ENCODE measurements around the gene CRTAC1.

DNA sequence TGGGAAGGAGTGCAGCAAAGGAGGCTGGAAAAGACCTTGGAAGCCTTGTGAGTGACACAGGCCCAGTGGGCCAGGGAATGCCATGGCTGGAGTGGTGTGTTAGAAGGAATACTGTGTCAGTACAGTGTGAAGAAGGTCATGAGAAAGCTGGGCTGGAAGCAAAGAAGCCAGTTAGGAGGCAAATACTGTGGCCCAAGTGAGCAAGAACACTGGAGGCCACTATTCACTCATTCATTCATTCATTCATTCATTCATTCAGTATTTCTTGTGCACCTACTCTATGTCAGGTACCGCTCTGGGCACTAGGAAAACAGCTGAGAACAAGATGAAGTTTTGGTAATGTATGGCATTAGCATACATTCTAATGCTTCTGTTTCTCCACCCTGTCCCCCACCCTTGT is 9.6 kb downstream of the CRTAC1 start:
- TF ChIP-seq, protein P1, sequence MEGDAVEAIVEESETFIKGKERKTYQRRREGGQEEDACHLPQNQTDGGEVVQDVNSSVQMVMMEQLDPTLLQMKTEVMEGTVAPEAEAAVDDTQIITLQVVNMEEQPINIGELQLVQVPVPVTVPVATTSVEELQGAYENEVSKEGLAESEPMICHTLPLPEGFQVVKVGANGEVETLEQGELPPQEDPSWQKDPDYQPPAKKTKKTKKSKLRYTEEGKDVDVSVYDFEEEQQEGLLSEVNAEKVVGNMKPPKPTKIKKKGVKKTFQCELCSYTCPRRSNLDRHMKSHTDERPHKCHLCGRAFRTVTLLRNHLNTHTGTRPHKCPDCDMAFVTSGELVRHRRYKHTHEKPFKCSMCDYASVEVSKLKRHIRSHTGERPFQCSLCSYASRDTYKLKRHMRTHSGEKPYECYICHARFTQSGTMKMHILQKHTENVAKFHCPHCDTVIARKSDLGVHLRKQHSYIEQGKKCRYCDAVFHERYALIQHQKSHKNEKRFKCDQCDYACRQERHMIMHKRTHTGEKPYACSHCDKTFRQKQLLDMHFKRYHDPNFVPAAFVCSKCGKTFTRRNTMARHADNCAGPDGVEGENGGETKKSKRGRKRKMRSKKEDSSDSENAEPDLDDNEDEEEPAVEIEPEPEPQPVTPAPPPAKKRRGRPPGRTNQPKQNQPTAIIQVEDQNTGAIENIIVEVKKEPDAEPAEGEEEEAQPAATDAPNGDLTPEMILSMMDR (IDR thresholded peaks at IDR 0.05): no peak
- TF ChIP-seq ZFX (IDR thresholded peaks at IDR 0.05; ENCODE audit: borderline replicate concordance): no peak

All from 22Rv1 (cell line).